MM.1S (cell line): ENCODE measurements around the gene XRCC4.

Source experiments
- DNase-seq: peaks from one replicate; pipeline ENCODE4 v3.0.0-alpha.2; 2015
- H2AFZ ChIP-seq: fragments of 300-600 bp; sonication (generic); 2 replicates; pipeline ENCODE4 v1.6.0; 2016; ENCODE audit warnings: antibody characterized with exemption, low read length
- H3F3A ChIP-seq: fragments of 300-600 bp; sonication (generic); 2 replicates; pipeline ENCODE4 v1.6.1; 2016; ENCODE audit warnings: mild to moderate bottlenecking, antibody characterized with exemption, low read length, moderate library complexity, mixed read lengths; ENCODE audit not compliant: insufficient read depth
- H3K27ac ChIP-seq: fragments of 300-600 bp; sonication (generic); 2 replicates; pipeline ENCODE4 v1.5.1; 2016; ENCODE audit warnings: mild to moderate bottlenecking, low read length
- H3K27me3 ChIP-seq: fragments of 300-600 bp; sonication (generic); replicated peaks from 2 replicates; pipeline ENCODE4 v1.6.0; 2016; ENCODE audit warnings: low read length; ENCODE audit not compliant: insufficient read depth
- H3K36me3 ChIP-seq: fragments of 300-600 bp; sonication (generic); replicated peaks from 2 replicates; pipeline ENCODE4 v1.6.1; 2016; ENCODE audit warnings: mild to moderate bottlenecking, low read length, mixed read lengths; ENCODE audit not compliant: insufficient read depth
- H3K4me1 ChIP-seq: fragments of 300-600 bp; sonication (generic); 2 replicates; pipeline ENCODE4 v1.6.1; 2016; ENCODE audit warnings: low read length, mixed read lengths
- H3K4me2 ChIP-seq: fragments of 300-600 bp; sonication (generic); 2 replicates; pipeline ENCODE4 v1.6.0; 2016; ENCODE audit warnings: low read depth, low read length
- H3K4me3 ChIP-seq: fragments of 300-600 bp; sonication (generic); 2 replicates; pipeline ENCODE4 v1.5.1; 2016; ENCODE audit warnings: low read length, mixed read lengths
- H3K79me2 ChIP-seq: fragments of 300-600 bp; sonication (generic); 2 replicates; pipeline ENCODE4 v1.6.1; 2016; ENCODE audit warnings: mixed run types, low read length, mixed read lengths
- H3K9ac ChIP-seq: fragments of 300-600 bp; sonication (generic); 2 replicates; pipeline ENCODE4 v1.6.1; 2016; ENCODE audit warnings: low read length, mixed read lengths
- H3K9me2 ChIP-seq: fragments of 300-600 bp; sonication (generic); replicated peaks from 2 replicates; pipeline ENCODE4 v1.6.1; 2016; ENCODE audit warnings: mild to moderate bottlenecking, low read length, mixed read lengths; ENCODE audit not compliant: insufficient read depth
- H3K9me3 ChIP-seq: fragments of 300-600 bp; sonication (generic); replicated peaks from 2 replicates; pipeline ENCODE4 v1.6.1; 2016; ENCODE audit warnings: mild to moderate bottlenecking, low read length, mixed read lengths; ENCODE audit not compliant: insufficient read depth
- H4K20me1 ChIP-seq: fragments of 300-600 bp; sonication (generic); 2 replicates; pipeline ENCODE4 v1.6.1; 2016; ENCODE audit warnings: mild to moderate bottlenecking, low read length, moderate library complexity, mixed read lengths; ENCODE audit not compliant: insufficient read depth
- CTCF ChIP-seq: fragments of 300-600 bp; sonication (generic); IDR thresholded peaks from 2 replicates; pipeline ENCODE4 v1.5.1; 2016; ENCODE audit warnings: antibody characterized with exemption, low read length, mixed read lengths
- EZH2 ChIP-seq: fragments of 300-600 bp; sonication (generic); optimal IDR thresholded peaks from 2 replicates; pipeline ENCODE3; 2017; ENCODE audit warnings: low read depth, mild to moderate bottlenecking, antibody characterized with exemption, low read length, mixed read lengths
- EZH2phosphoT487 ChIP-seq: fragments of 300-600 bp; sonication (generic); IDR thresholded peaks from 2 replicates; pipeline ENCODE4 v1.6.1; 2018; ENCODE audit warnings: antibody characterized with exemption, low read length

The XRCC4 gene

GRCh38 chr5:83077662-83078261, 415 bp downstream of the XRCC4 start:
- Histone ChIP-seq H3K27ac (peak overlapping the region; percentile 72), H2AFZ (peak overlapping the region; percentile 98), H3F3A (peaks cover 10% of the 10 kb centered on the region; the same call in 1 of the 2 replicates), H4K20me1 (0 out of 2 replicates have a peak, but pooled peaks cover 2% of the 10 kb centered on the region), H3K4me2 (peak overlapping the region; percentile 80), H3K9me3 (no peaks in the 10 kb centered on the region), H3K27me3 (no peaks in the 10 kb centered on the region), H3K4me1 (peaks cover 10% of the 10 kb centered on the region; the same call in 1 of the 2 replicates), H3K9me2 (no peaks in the 10 kb centered on the region), H3K36me3 (0 out of 2 replicates have a peak, but pooled peaks cover 4% of the 10 kb centered on the region), H3K9ac (peak overlapping the region; percentile 78), H3K4me3 (peak overlapping the region; percentile 95), H3K79me2 (peaks cover 70% of the 10 kb centered on the region)
- TF ChIP-seq EZH2, result no peak
- TF ChIP-seq EZH2phosphoT487, result no peak
- peak; percentile 10 for DNase-seq

- H2AFZ ChIP-seq, result no peak overlapping the region
- H3K27me3 ChIP-seq, result no peaks in the 10 kb centered on the region
- no peaks in the 10 kb centered on the region for H3K9me3 ChIP-seq
- H3K27ac ChIP-seq, result no peak overlapping the region
- no peak for DNase-seq
- TF ChIP-seq EZH2, result no peak
- TF ChIP-seq CTCF, result no peak
- no peak for TF ChIP-seq EZH2phosphoT487
- H3K79me2 ChIP-seq, result peaks cover 28% of the 10 kb centered on the region
- H3K4me1 ChIP-seq, result peaks cover 5% of the 10 kb centered on the region; the same call in 1 of the 2 replicates
- 0 out of 2 replicates have a peak, but pooled peaks cover 2% of the 10 kb centered on the region for H3F3A ChIP-seq
- no peaks in the 10 kb centered on the region for H4K20me1 ChIP-seq
- no peak overlapping the region for H3K4me2 ChIP-seq
- H3K9me2 ChIP-seq, result no peaks in the 10 kb centered on the region
- no peaks in the 10 kb centered on the region for H3K36me3 ChIP-seq
- H3K4me3 ChIP-seq, result no peak overlapping the region
- H3K9ac ChIP-seq, result no peak overlapping the region
These were observed 5.4 kb downstream of the XRCC4 start for GRCh38 chr5:83082750-83083149.

- TF ChIP-seq EZH2phosphoT487, result no peak
- TF ChIP-seq EZH2, result no peak
- no peak for TF ChIP-seq CTCF
- Histone ChIP-seq H2AFZ (no peak overlapping the region), H3K79me2 (peaks cover 12% of the 10 kb centered on the region)
These were observed 7.0 kb downstream of the XRCC4 start for GRCh38 chr5:83084336-83084735.

GRCh38 chr5:83085106-83085505, 7.8 kb downstream of the XRCC4 start:
- no peaks in the 10 kb centered on the region for H3K36me3 ChIP-seq
- no peaks in the 10 kb centered on the region for H3F3A ChIP-seq
- no peak overlapping the region for H2AFZ ChIP-seq
- no peaks in the 10 kb centered on the region for H3K9me3 ChIP-seq
- no peaks in the 10 kb centered on the region for H4K20me1 ChIP-seq
- no peak overlapping the region for H3K27ac ChIP-seq
- TF ChIP-seq CTCF, result no peak
- no peak for TF ChIP-seq EZH2phosphoT487
- TF ChIP-seq EZH2, result no peak
- no peak overlapping the region for H3K4me2 ChIP-seq
- DNase-seq, result no peak
- no peaks in the 10 kb centered on the region for H3K9me2 ChIP-seq
- no peaks in the 10 kb centered on the region for H3K27me3 ChIP-seq
- peaks cover 9% of the 10 kb centered on the region for H3K79me2 ChIP-seq
- H3K9ac ChIP-seq, result no peak overlapping the region
- no peaks in the 10 kb centered on the region for H3K4me1 ChIP-seq
- no peak overlapping the region for H3K4me3 ChIP-seq

More at GRCh38 chr5:83084336-83084735, 7.0 kb downstream of the XRCC4 start:
- no peaks in the 10 kb centered on the region for H3K9me3 ChIP-seq
- no peaks in the 10 kb centered on the region for H4K20me1 ChIP-seq
- H3K9ac ChIP-seq, result no peak overlapping the region
- no peak overlapping the region for H3K4me3 ChIP-seq
- no peak overlapping the region for H3K4me2 ChIP-seq
- H3F3A ChIP-seq, result no peaks in the 10 kb centered on the region
- no peaks in the 10 kb centered on the region for H3K9me2 ChIP-seq
- H3K27me3 ChIP-seq, result no peaks in the 10 kb centered on the region
- H3K36me3 ChIP-seq, result no peaks in the 10 kb centered on the region
- no peaks in the 10 kb centered on the region for H3K4me1 ChIP-seq
- no peak overlapping the region for H3K27ac ChIP-seq
- no peak for DNase-seq
